Left lobe of liver (tissue), 2 donors: ENCODE results near the gene SLC1A5. TPM values are rescaled to one million over a fixed set of nuclear protein-coding genes. Genes with fewer than 3 reads are reported as not detected.
"Not testable (repeated sequence)": the region's sequence is repeated elsewhere in the genome, so short reads cannot be mapped to it uniquely, and the experiment has no call there.

Source experiments
- ATAC-seq: fragments of 200-7000 bp; cut with Tn5 transposase; one replicate; pipeline ENCODE4 v1.9.1; 2020; ENCODE audit warnings: mild to moderate bottlenecking, moderate library complexity
- DNase-seq: peaks from one replicate; pipeline ENCODE4 v3.0.0-alpha.2; 2020; ENCODE audit warnings: low spot score
- total RNA-seq: library from RNA; stranded (reverse); gene quantifications from one replicate; pipeline ENCODE4 v1.2.1, GENCODE V29; 2021
- donor health status: DM: no; HTN: no; CAD: no; lungs with moderate emphysema.
- donor health status: DM: no; HTN: yes; CAD: no.

SLC1A5 gene
- total RNA-seq, 1 donor from 2014 or later: 3.8 TPM

DNA sequence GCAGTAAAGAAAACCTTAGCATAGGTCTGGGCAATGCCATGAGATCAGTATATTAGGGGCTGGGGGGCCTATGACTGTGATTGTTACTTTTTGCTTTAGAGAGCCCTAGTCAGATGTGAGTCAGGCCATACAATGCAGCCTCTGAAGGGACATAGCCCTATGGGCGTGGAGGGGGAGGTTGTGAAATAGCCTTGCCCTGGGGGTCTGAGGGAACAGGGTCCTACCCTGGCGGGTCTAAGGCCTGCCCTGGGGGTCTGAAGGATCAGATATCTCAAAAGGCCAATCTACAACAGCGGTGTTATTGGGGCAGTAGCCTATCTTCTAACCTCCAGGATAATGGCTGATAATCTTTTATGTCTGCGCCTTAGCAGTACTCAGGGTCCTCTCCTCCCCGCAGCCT lies 13.8 kb upstream of the SLC1A5 start:
- no peak for DNase-seq
- ATAC-seq: no peak

DNA sequence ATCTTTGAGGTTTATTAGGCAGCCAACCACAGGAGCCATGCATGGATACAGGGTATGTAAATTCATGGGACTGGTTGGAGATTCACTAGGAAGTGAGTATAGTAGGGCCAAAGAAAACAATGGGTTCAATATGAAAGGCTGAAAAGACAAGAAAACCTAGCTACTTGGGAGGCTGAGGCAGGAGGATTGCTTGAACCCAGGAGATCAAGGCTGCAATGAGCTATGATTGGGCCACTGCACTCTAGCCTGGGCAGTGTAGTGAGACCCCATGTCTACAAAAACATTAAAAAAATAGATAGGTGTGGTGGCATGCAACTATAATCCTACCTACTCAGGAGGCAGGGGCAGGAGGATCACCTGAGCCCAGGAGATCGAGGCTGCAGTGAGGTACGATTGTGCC lies 10.3 kb upstream of the SLC1A5 start:
- no peak for DNase-seq
- no peak for ATAC-seq

DNA sequence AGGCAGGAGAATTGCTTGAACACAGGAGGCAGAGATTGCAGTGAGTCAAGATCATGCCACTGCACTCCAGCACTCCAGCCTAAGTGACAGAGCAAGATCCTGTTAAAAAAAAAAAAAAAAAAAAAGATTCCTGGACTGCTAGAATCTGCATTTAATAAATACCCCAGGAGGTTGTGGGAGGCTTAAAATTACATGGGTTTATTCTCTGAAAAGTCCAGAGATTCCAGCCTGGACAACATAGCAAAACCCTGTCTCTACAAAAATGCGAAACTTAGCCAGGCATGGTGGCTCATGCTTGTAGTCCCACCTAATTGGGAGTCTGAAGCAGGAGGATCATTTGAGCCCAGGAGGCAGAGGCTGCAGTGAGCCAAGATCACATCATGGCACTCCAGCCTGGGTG lies 9.5 kb upstream of the SLC1A5 start:
- ATAC-seq: no peak
- DNase-seq: no peak

DNA sequence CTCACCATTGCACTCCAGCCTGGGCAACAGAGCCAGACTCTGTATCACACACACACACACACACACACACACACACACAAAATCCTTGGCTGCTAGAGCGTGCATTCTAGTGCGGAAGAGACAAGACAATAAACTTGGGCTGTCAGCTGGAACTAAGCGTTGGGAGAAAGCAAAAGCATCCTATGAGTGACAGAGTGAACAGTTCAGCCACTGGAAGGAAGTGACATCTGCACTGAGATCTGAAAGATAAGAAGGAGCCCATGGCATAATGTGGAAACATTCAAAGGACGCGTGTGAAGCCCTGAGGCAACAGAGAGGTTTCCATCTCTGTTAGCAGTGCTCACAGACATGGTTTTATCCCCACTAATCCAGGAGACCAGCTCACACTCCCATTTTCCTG lies 3.5 kb upstream of the SLC1A5 start:
- ATAC-seq (no peak), DNase-seq (no peak)

DNA sequence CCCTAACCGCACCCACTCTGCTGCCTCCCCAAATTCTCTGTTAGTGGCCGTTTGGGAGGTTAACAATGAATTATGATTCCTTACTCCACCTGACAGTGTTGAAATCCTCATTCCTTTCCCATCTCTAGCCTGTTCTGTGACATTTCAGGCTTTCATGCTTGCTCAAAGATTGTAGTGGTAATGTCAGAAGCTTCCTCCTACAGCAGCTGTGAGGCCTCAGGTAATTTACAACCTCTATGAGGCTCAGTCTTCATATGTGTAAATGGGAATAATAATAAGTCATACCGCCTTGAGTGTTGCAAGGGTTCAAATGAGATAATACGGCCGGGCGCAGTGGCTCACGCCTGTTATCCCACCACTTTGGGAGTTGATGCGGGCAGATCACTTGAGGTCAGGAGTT lies 977 bp upstream of the SLC1A5 start:
- DNase-seq (no peak), ATAC-seq (no peak)

DNA sequence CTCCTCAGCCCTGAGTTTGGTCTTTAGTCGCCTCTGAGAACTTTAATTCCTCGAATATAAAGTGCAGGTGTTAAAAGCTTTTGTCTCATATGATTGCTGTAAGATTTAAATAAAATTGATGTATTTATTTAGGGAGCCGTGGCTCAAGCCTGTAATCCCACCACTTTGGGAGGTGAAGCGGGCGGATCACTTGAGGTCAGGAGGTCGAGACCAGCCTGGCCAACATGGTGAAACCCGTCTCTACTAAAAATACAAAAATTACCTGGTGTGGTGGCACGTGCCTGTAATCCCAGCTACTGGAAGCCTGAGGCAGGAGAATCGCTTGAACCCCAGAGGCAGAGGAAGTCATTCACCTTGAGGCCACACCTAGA lies 559 bp upstream of the SLC1A5 start:
- ATAC-seq: no peak
- no peak for DNase-seq

DNA sequence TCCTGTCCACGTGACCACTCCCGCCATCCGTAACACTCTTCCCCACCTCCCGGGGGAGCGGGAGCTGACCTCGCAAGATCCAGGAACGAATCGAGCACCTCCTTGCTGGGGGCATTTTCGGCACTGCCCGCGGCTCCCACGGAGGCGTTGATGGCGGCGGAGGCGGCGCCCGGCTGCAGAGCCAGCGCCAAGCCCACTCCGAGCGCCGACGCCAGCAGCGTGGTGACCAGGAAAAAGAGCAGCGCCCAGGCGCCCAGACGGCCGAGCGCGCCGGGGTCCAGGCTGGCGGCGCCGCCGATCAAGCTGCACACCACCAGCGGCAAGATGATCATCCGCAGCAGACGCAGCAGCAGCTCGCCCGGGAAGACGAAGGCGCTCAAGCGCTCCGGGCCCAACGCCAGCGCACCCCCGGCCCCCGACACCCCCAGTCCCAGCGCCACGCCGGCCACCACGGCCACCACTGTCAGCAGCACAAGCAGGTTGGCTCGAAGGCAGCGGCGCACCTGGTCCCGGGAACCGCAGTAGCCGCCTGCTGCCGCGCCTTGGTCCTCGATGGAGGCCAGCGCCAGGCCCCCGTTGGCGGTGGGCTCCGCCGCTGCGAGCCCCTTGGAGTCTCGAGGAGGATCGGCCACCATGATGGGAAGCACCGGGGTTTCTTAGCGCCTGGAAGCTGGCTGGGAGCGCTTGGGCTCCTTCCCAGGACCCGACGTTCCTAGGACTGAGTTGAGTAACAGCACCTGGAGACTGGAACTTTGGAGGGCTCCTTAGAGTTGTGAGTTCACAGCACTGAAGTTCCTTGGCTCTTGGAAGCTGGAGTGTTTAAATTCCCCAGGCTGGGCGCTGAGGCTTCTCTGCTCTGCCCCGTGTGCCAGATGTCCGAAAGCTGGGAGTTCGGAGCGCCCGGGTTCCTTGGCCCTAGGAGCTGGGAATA lies 798 bp downstream of the SLC1A5 start:
- peak; percentile 22 for ATAC-seq
- DNase-seq: no peak

DNA sequence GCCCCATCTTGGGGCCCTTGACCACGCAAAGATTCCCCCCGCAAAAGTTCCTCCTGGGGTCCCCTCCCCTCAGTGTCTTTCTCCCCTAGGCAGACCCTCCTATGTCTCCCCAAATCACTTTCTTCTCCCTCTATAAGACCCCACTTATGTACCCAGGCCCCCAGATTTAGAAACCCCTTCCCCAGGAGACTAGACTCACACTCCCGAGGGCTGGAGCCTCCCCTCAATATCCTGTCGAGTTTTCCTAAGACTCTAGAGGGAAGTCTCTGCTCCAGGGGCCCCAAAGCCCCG lies 1.4 kb downstream of the SLC1A5 start:
- ATAC-seq: no peak
- no peak for DNase-seq

DNA sequence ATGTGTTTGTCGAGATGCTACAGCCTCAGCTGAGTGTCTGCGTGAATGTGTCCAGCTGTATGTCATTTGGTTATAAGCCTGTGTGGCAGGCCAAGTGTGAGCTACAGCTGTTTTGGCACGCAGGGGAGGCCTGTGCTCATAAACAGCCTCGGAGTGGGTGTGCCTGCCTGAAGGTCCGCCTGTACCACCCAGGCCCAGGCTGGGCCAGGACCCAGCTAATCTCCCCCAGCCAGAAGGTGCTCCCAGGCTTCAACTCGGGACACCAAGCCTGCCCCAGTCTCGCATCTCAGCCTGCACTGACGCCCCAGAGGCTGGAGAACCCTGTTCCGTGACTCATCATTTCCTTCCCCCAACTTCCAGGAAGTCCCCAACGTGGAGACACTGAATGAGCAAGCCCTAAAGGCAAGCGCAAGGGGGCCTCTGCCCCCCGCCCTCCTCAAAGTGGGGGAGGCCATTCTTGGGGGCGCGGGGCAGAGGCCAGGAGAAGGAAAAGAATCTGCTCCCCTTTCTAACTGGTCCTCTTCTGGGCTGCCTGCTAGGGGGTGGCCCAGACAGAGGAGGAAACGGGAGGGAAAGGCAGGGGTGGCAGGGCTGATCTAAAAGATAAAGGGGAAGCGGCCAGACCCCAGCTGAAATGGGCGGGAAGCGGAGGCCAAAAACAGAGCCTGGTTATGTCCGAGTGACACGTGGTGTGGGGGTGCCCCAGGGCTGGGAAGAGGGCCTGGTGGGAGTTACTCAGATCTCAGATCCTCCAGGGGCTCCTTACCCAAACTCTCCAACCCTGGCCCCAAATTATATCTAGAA lies 2.0 kb downstream of the SLC1A5 start:
- ATAC-seq: peak; percentile 40
- DNase-seq: peak; percentile 56

DNA sequence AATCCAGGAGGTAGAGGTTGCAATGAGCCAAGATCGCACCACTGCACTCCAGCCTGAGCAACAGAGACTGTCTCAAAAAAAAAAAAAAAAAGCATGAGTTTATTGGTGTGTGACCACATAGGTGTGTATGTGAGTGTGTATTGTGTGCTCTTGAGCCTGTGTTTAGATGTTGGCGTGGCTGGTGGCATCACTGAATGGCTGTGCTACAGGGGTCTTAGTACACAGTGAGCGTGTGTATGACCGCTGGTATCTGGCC lies 2.5 kb downstream of the SLC1A5 start:
- ATAC-seq (no peak), DNase-seq (no peak)

DNA sequence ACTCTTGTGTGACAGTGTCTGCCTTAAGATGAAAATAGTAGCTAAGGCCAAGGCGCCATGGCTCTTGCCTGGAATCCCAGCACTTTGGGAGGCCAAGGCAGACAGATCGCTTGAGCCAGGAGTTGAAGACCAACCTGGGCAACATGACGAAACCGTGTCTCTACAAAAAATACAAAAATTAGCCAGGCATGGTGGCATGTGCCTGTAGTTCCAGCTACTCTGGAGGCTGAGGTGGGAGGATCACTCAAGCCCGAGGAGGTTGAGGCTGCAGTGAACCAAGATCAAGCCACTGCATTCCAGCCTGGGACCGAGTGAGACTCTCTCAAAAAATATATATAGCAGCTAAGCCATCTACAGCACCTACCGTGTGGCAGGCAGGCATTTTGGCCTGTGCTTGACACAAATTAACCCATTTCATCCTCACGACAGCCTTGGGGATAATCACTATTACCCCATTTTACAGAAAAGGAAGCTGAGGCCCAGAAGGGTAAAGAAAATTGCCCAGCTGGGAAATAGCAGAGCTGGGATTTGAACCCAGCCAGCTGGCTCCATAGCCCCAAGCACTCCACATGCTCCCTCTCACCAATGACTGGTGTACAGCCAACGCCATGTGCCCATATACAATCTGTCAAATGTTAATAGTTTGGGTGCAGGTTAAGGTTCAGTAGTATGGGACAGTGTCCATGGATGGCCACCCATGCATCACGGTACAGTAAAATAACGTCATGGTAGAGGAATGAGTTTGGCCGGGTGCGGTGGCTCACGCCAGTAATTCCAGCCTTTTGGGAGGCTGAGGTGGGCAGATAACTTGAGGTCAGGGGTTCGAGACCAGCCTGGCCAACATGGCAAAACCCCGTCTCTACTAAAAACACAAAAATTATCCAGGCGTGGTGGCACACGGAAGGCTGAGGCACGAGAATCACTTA lies 3.1 kb downstream of the SLC1A5 start:
- DNase-seq (no peak), ATAC-seq (no peak)

DNA sequence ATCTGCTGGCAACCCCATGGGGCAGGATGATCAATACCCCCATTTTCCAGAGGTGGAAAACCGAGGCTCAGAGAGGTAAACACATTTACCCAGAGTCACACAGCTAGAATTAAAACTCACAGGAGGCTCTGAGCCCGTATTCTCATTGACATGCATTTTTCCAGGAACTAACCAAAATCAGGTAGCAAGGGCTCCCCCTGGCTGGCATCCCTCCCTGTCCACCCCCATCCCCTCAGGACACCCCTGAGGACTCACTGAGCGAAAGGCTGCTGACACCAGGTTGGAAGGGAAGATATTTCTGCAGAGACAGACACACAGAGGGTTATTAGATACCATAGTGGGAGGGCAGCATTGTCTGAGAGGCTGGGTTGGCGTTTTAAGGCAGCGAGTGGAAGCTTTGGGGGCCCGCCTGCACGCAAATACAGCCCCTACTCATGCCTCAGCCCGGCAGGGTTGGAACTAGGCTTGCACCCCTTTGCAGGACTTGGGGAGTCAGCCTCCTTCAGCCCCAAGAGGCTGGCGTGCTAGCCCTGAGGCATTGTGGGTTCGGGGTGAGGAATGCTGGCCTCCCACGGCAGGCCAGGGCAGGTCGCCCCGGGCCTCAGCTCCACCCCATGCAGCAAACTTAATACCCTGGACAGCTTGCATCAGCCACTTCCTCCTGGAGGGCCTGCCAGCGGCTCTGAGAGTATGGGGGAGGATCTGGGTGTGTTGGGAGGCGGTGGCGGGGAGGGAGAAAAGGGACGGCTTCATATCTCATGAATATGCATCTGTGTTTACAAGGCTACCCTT lies 3.9 kb downstream of the SLC1A5 start:
- ATAC-seq: peak; percentile 43
- DNase-seq: peak; percentile 56

DNA sequence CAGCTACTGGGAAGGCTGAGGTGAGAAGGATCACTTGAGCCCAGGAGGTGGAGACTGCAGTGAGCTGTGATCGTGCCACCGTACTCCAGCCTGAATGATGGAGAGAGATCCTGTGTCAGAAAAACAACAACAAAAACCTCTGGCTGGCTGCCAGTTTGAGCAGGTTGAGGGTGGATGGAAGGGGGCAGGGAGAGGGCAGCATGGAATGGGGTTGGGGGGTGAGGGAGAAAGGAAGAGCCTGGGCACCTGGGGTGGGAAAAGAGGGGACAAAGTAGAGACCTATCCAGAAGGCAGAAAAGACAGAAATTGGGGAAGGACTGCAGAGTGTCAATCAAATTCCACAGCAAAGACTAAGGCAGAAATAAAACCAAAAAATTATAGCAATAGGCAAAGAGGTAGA lies 4.7 kb downstream of the SLC1A5 start:
- no peak for DNase-seq
- no peak for ATAC-seq

DNA sequence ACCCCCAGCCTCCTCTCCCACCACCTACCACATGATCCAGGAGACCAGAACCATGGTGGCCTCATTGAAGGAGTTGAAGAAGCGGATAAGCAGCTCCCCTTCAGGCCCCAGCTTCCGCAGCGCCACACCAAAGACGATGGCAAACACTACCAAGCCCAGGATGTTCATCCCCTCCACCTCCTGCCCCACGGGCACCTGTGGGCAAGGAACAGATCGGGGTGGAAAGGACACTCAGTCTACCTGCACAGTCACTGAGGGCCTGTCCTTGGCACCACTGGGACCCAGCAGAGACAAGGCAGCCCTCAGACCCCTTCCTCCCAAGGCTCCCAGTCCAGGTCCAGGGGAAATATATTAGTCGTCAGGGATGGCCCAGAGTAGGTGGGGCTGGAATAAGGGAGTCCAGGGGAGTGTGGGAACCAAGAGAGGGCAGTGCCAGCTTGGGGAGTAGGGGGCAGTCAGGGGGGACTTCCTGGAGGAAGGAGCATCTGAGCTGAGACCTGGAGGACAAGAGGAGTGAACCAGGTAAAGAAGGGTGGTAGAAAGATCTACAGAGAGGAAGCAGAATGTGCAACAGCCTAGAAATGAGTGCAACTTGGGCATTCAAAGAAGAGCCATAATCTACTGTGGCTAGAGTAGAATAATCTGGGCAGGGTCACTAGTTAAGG lies 5.9 kb downstream of the SLC1A5 start:
- DNase-seq: no peak
- ATAC-seq: no peak

DNA sequence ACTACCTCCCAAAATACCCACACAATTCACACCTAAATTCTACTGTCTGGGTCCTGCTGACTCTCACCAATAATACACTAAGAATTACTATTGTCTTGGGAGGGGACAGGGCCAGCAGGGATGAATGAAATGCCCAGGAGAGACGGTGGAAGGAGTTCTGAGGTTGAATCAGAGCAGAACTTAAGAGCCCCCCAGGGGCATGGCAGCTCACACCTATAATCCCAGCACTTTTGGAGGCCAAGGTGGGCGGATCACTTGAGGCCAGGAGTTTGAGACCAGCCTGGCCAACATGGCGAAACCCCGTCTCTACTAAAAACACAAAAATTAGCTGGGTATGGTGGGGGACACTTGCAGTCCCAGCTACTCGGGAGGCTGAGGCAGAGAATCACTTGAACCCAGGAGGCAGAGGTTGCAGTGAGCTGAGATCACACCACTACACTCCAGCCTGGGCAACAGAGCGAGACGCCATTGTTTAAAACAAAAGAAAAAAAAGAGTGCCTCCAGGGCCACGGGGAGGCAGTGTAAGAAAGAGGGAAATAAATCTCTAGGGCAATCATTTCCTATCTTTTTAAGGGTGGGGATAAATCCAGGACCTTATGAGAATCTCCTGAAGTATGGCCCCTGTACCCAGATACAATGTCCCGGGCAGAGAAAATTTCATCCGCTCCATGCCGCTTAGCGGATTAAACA lies 10.3 kb downstream of the SLC1A5 start:
- peak; percentile 16 for ATAC-seq
- DNase-seq: not testable (repeated sequence)

DNA sequence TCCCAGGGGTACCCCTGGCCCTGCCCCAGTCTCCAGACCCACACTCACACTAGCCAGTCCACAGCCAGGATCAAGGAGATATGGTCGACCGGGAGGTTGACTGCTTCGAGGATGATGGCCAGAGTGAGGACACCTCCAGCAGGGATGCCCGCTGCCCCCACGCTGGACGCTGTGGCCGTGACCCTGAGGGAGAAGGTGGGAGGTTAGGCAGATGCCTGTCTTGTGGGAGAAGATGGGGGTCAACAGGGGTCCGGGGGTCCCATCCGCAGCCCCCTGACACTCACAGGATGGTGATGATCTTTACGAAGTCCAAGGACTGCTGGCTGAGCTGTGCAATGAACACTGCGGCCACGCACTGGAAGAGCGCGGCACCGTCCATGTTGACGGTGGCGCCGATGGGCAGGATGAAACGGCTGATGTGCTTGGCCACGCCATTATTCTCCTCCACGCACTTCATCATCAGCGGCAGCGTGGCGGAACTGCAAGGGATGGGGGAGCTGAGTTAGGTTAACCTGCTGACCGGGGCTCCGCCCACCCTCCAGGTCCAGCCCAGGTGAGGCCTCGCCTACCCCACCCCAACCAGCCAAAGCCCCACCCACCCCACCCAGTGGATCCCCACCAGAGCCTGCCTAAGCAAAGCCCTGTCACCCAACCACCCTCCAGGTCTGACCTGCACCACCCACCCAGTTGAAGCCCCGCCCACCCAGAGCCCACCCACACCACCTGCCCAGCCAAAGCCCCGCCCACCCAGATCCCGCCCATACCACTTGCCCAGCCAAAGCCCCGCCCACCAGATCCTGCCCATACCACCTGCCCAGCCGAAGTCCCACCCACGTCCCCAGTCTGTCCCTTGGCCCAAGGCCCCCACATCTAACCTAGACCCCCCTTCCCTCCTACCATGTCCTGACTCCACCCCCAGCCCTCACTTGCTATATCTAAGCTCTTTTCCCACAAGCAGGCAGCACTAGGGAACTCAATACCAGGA lies 11.2 kb downstream of the SLC1A5 start:
- no peak for DNase-seq
- no peak for ATAC-seq

DNA sequence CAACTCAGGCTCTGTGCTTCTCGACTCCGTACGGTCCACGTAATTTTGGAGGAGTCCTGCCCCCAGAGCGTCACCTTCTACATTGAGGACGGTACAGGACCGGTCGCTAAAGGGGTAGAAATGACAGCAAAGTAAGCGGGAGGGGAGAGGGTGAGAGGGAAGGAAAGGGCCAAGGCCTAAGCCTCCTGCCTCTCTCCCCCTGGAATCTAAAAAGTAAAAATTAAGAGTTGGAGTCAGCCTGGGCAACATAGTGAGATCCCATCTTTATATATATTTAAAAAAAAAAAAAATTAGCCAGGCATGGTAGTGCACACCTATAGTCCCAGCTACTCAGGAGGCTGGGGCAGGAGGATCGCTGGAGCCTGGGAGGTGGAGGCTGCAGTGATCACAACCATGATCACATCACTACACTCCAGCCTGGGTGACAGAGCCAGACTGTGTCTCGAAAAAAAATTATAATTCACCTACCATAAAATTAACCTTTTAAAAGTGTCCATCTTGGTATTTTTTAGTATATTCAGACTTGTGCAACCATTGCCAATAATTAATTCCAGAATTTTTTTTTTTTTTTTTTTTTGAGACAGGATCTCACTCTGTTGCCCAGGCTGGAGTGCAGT lies 12.6 kb downstream of the SLC1A5 start:
- DNase-seq: no peak
- no peak for ATAC-seq

DNA sequence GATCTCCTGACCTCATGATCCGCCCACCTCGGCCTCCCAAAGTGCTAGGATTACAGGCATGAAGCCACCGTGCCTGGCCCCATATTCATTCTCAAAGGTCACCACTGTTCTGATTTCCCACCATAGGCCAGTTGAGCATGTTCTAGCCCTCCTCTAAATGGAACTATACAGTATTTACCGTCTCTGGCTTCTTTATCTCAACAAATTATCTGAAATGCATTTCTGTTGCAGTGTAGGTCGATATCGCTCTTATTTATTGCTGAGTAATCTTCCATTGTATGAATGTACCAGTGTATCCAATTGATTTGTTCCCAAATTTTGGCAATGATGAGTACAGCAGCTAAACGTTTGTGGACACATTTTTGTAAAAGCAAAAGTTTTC lies 15.4 kb downstream of the SLC1A5 start:
- no peak for ATAC-seq
- no peak for DNase-seq
